HG03354 (cell line): ENCODE data around the gene MASTL.

Source experiments
- ATAC-seq: cut with Tn5 transposase; IDR thresholded peaks from one replicate; pipeline ENCODE4 v1.9.1; 2021; ENCODE audit warnings: mild to moderate bottlenecking; ENCODE audit not compliant: unreplicated experiment, poor library complexity, severe bottlenecking

MASTL gene

GRCh38 chr10:27223964-27224363 is 68.8 kb downstream of the MASTL start:
- no peak for ATAC-seq

- no peak for ATAC-seq
These were observed 69.9 kb downstream of the MASTL start for GRCh38 chr10:27225011-27225590.

- no peak for ATAC-seq
These were observed 70.6 kb downstream of the MASTL start for GRCh38 chr10:27225642-27226257.

GRCh38 chr10:27230022-27230421 is 74.9 kb downstream of the MASTL start:
- no peak for ATAC-seq

- no peak for ATAC-seq
These were observed 80.6 kb downstream of the MASTL start for GRCh38 chr10:27235706-27236105.
